ENCODE data around the gene KIFC3.

Gene KIFC3

DNA sequence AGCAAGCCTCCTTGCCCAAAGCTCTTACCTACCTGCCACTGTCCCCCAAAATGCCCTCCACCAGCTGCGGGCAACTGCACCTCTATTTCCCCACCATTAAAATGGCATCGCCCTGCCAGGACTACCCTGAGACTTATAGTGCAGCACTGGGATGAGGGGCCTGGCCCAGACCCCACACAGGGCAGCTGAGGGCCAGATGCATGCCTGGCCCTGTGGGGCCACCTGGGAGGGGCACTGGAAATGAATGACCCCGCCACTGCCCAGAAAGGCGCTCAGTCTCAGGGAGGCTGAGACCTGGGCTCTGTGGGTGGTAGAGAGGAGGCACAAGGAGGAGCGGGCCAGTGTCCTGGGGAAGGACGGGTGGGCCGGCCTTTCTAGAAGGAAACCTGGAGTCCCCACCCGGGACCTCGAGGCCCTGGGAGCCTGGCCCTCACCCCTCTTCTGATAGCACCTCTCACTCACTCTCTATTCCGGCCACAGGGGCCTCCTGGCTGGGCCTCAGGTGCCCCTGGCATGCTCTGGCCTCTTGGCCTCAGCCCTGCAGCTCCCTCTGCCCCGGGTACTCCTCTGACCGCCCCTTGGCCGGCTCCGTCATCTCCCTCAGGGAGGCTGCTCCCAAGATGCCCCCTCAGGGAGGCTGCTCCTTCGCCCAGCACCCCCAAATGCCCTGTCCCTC lies 39.8 kb downstream of the KIFC3 start:
- no peak for DNase-seq

- DNase-seq: no peak
These were observed 40.3 kb downstream of the KIFC3 start for GRCh38 chr16:57761957-57762356.

- DNase-seq: no peak
These were observed 41.0 kb downstream of the KIFC3 start for GRCh38 chr16:57761301-57761700.

- no peak for DNase-seq
These were observed 41.7 kb downstream of the KIFC3 start for GRCh38 chr16:57760357-57761160.

DNA sequence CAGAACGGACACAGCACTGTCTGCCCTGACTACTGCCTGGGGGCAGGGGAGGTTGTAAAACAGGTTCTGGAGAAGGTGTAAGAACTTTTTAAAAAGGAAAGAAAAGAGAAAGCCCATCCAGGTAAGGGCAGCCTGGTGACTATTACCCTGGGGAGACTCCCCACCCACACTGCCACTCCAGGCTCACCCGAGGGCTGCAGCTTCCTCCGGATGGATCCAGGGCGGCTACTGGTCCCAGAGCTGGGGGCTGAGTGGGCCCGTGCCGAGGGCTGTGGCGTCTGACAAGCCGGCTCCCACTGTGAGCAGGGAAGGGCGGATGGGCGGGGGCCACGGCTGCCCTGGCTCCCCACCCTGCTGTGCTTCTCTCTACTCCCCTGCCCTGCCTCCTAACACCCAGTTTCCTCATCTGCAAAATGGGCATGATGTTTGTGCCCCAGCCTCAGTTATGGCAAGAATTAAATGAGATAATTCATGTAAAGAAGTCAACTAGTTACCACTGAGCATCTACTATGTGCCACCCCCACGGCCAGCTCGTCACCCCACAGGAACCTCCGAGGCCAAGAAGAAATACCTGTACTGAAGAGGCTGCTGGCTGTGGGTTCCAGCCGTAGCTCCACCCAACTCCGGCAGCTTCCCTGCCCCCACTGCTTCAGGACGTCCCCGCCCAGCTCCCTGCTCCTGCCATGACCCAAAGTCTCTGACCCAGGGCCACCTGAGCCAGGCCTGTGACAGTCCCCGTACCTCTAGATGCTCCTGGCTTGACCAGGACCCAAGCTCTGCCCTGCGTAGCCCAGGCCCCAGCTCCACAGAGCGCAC lies 42.5 kb downstream of the KIFC3 start:
- no peak for DNase-seq

DNA sequence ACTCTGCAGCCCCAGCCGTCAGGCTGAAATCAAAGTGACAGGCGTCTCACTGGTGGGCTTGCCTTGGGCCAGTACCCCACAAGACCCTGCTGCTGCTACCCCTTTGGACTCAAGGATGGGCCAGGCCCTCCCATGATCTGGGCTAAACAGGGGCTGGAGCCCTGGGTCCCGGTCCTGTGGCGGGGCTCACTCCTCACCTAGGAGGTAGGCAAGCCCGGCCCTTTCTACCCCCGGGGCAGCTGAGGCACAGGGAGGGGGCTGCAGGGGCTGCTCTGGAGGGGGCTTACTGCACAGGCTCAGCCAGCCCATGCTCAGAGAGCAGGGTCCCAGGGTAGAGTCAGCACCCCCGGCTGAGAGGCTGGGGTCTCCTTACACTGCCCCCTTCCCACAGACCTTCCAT lies 43.2 kb downstream of the KIFC3 start:
- DNase-seq: no peak

DNA sequence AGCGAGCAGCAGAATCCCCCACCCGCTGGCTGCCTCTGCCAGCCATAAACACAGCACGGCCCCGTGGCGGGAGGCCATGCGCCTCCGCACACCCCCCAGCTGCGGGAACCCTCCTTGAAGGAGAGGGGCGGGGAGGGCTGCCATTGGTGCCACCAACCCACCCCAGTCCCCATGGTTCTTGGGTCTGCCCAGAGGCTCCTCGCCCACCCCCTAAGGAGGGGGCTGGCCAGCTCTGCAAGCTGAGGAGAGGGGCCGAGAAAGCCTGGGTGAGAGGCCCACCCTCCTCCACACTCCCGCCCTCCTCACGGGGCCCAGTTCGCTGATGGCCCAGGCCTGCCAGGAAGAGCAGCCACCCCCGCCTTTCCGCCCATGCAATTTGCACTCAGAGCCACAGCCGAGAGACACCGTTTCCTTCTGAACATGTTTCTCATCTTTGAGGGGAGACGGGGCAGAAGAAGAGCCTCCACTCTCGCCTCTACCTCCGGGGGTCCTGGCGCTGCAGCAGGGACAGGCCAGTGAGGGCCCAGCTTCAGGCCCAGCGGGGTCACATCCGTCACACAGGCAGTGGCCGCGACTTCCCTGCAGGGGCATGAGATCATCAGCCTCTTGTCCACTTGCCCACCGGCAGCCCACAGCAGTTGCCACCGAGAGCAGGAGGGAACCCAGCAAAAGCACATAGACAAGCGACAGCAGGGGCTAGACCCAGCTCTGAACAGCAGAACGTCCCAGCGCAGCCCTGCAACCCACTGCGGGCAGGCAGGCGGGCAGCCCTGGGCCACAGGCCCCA lies 43.8 kb downstream of the KIFC3 start:
- no peak for DNase-seq

- no peak for DNase-seq
These were observed 44.4 kb downstream of the KIFC3 start for GRCh38 chr16:57757883-57758282.

- DNase-seq: peak; percentile 83
These were observed 44.9 kb downstream of the KIFC3 start for GRCh38 chr16:57757326-57757786.

- DNase-seq: no peak
These were observed 45.6 kb downstream of the KIFC3 start for GRCh38 chr16:57756424-57757325.

- DNase-seq: no peak
These were observed 46.4 kb downstream of the KIFC3 start for GRCh38 chr16:57755726-57756423.

DNA sequence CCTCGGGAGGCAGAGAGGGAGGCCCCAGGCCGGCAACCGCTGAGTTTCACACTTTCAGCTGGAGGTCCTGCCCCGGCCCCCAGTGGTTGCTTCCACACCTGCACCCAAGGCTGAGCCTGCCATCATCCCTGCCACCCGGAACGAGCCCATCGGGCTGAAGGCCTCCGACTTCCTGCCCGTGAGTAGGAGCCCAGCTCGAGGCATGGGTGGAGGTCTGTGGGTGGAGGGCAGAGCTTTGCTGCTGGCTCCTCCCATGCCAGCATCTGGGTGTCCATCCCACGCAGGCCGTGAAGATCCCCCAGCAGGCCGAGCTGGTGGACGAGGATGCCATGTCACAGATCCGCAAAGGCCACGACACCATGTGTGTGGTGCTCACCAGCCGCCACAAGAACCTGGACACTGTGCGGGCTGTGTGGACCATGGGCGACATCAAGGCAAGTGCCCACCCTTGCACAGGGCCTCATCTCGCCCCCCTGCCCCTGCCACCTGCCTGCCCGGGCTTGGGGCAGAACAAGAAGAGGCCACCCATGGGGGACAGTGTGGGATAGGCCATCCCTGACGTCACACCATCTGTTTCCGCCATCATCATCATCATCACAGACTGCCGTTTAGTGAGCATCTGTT lies 47.1 kb downstream of the KIFC3 start:
- no peak for DNase-seq

DNA sequence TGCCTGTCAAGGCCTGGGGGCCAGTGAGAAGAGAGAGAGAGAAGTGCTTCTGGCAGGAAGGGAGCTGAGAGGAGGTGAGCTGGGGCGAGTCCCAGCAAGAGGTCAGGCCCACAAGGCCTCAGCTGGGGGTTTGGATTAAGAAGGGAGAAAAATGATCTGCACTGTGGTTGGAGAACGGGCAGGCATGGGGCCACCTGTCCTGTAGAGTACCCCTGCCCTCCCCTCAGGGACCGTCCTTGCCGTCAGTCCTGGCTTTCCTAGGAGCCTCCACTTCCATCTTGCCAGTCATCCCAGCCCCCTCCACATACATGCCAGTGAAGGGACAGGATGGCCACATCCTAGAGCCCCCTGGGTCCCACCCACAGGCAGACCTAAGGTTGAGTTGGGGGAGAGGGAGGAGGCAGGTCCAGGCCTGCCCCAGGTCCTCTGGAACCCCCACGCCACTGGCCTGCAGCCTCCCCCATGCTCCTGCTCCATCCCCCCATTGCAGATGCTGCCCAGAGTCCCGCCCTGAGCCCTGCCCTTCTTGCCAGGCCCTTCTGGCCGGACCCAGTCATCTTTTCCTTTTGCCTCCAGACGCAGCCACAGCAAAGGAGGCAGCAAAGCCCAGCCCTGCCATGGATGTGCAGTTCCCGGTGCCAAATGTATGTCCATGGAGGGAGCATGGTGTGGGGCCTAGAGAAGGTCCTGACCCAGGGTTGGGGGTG lies 47.8 kb downstream of the KIFC3 start:
- DNase-seq: no peak

DNA sequence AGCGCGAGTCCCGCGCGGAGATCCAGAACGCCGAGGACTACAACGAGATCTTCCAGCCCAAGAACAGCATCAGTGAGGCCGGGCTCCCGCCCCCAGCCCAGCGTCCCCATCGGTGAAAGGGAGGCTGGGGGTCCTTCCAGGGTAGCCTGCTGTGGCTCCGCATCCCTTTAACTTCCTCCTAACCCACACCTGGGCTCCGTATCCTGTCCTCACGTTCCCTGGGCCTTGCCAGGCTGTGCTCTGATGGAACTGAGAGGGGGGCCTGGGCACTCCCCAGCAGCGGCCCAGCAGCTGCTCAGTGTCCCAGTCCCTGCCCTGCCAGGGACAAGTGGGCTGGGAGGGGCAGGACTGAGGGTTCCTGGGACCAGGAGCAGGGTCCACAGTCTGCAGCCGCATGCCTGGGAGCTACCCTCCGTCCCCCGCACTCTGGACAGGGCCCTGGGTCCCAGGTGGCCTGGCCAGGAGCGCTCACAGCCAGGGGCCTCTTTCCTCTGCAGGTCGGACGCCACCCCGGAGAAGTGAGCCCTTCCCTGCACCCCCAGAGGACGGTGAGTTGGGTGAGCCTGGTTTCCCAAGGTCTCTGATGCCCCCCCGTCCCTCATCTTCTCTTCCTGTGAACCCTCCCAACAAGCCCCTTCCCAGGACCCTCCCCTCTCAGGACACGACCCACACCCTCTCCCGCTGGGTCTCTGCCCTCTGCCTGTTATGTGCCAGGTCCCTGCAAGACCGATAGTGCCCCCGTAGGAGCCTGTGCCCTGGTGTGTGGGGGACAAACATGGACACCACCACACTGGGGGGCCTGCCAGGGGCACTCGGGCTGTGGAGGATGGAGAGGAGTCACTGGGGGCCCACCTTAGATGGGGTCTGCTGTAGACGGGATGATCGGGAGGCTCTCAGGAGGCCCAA lies 48.6 kb downstream of the KIFC3 start:
- DNase-seq: no peak

DNA sequence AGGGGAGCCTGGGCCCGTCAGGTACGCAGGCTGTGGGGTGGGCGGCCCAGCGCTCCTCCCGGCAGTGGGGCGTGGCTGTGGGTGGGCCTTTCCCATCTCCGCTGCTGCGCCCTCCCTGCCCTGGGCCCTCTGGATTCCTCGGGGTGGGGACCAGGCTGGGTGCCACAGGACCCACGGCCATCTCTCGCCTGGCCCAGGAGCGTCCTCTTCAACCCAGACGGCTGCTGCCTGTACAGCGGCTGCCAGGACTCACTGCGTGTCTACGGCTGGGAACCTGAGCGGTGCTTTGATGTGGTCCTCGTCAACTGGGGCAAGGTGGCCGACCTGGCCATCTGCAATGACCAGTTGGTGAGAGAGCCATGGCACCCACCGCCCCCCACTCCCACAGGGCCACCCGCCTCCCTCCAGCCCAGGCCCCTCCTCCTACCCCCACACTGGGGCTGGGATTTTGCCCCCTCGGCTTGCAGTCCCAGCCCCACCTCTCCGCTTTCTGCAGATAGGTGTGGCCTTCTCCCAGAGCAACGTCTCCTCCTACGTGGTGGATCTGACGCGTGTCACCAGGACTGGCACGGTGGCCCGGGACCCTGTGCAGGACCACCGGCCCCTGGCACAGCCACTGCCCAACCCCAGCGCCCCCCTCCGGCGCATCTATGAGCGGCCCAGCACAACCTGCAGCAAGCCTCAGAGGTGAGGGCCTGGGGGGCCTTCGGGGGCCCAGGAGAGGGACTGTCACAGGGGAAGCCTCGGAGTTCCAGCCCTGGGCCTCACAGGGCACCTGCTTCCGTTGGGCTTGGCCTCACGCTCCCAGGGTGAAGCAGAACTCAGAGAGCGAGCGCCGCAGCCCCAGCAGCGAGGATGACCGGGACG lies 49.5 kb downstream of the KIFC3 start:
- no peak for DNase-seq

GRCh38 chr16:57752203-57752580 lies 50.1 kb downstream of the KIFC3 start:
- no peak for DNase-seq

DNA sequence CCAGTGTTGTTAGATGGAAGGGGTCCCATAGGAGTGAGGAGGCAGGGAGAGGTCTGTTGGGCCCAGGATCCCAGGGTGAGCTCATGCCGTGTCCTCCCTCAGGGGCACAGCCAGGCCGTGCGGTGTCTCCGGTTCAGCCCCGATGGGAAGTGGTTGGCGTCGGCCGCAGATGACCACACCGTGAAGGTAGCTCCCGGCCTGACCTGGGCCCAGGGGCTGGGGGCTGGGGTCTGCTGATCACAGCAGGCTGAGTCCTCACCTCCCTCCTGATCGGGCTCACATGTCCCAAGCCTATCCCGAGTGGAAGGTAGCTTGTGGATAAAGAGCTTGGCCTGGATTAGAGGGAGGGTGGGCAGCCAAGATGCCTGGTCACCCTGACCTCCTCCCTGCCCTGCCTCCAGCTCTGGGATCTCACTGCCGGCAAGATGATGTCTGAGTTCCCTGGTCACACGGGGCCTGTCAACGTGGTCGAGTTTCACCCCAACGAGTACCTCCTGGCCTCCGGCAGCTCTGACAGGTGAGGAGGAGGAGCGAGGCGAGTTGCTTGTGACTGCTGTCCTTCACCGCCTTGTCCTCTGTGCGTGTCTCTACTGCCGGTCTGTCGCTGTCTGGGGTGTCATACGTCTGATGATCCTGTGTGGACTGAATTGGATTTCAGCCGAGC lies 50.6 kb downstream of the KIFC3 start:
- no peak for DNase-seq
